ENCODE data around the gene LRRFIP2.
"Not testable (repeated sequence)": the region's sequence is repeated elsewhere in the genome, so short reads cannot be mapped to it uniquely, and the experiment has no call there.

Gene LRRFIP2

GRCh38 chr3:37122069-37122468 is 52.3 kb downstream of the LRRFIP2 start:
- 0 out of 2 replicates have a peak, but pooled peaks have one; percentile 27 for TF ChIP-seq ZNF580 (tag by site-specific recombination; IDR thresholded peaks at IDR 0.05)
- TF ChIP-seq ZNF146 (tag by site-specific recombination; IDR thresholded peaks at IDR 0.05): peak; percentile 85
- H3K4me3 ChIP-seq (ENCODE audit: low read depth, low read length); H3K9me3 ChIP-seq (ENCODE audit: control insufficient read depth, insufficient read depth, low read depth, low read length); H3K27ac ChIP-seq (ENCODE audit: extremely low read depth, low read depth, low read length); H3K4me1 ChIP-seq (ENCODE audit: control insufficient read depth, insufficient read depth, low read length); POLR2A ChIA-PET; H3K36me3 ChIP-seq (ENCODE audit: control insufficient read depth in 2 of 2, insufficient read depth in 1 of 2, low read length in 2 of 2): not testable (repeated sequence)
- CTCF ChIA-PET: interaction anchor here (0.6 kb wide), 1 partner anchor 18 kb away, joined by 8 read pairs; no protein-coding TSS in a partner anchor

GRCh38 chr3:37118163-37118562 is 56.2 kb downstream of the LRRFIP2 start:
- TF ChIP-seq KLF8 (tag by site-specific recombination; IDR thresholded peaks at IDR 0.05) (no peak), ZNF529 (tag by site-specific recombination; IDR thresholded peaks at IDR 0.05; ENCODE audit: insufficient replicate concordance) (no peak), KLF1 (tag by site-specific recombination; IDR thresholded peaks at IDR 0.05) (no peak), PRDM10 (tag by site-specific recombination; IDR thresholded peaks at IDR 0.05) (no peak), ZNF324 (tag by site-specific recombination; IDR thresholded peaks at IDR 0.05) (no peak), ZNF23 (tag by site-specific recombination; IDR thresholded peaks at IDR 0.05; ENCODE audit: borderline replicate concordance) (no peak), GFI1B (tag by site-specific recombination; IDR thresholded peaks at IDR 0.05) (no peak), HIC1 (tag by site-specific recombination; IDR thresholded peaks at IDR 0.05) (no peak), HOXC10 (CRISPR knock-in tag; IDR thresholded peaks at IDR 0.05) (no peak), EGR2 (tag by site-specific recombination; IDR thresholded peaks at IDR 0.05; ENCODE audit: low read depth) (no peak), ZNF548 (tag by site-specific recombination; IDR thresholded peaks at IDR 0.05) (no peak), MZF1 (tag by site-specific recombination; IDR thresholded peaks at IDR 0.05; ENCODE audit: borderline replicate concordance) (no peak), ZNF664 (tag by site-specific recombination; IDR thresholded peaks at IDR 0.05) (no peak), ZNF501 (tag by site-specific recombination; IDR thresholded peaks at IDR 0.05) (no peak), ZNF114 (tag by site-specific recombination; IDR thresholded peaks at IDR 0.05) (no peak), ZNF362 (tag by site-specific recombination; IDR thresholded peaks at IDR 0.05) (no peak), ZNF510 (tag by site-specific recombination; IDR thresholded peaks at IDR 0.05; ENCODE audit: insufficient replicate concordance) (no peak), ZNF24 (tag by site-specific recombination; IDR thresholded peaks at IDR 0.05) (no peak)
- Histone ChIP-seq H3K27ac (ENCODE audit: extremely low read depth, low read depth, low read length) (no peak overlapping the region), H3K9me3 (ENCODE audit: control insufficient read depth, insufficient read depth, low read depth, low read length) (no peaks in the 10 kb centered on the region), H3K4me1 (ENCODE audit: control insufficient read depth, insufficient read depth, low read length) (no peaks in the 10 kb centered on the region), H3K4me3 (ENCODE audit: low read depth, low read length) (no peak overlapping the region), H3K36me3 (ENCODE audit: control insufficient read depth in 2 of 2, insufficient read depth in 1 of 2, low read length in 2 of 2) (no peaks in the 10 kb centered on the region)
- POLR2A ChIA-PET: no interaction called here
- CTCF ChIA-PET: no interaction called here

Measured in HEK293 (cell line).